Small intestine (tissue), 7 donors: ENCODE measurements around the gene OSBPL10. TPM values are rescaled to one million over a fixed set of nuclear protein-coding genes. Genes with fewer than 3 reads are reported as not detected.

ENCODE experiments used
- DNase-seq, 2 donors: peaks; one replicate each; pipeline versions ENCODE4 v3.0.0 to v3.0.0-alpha.2; 2013
- FAIRE-seq: peaks from 2 replicates; lab custom pipeline; 2012; peaks lifted over from hg19 to GRCh38; lab: Jason Lieb, UNC
- H3K27ac ChIP-seq, 3 donors: one replicate each; pipeline ENCODE4 v1.5.1; 2013; ENCODE audit warnings: low read length in 2 of 3, mild to moderate bottlenecking in 2 of 3, control low read depth in 1 of 3, inconsistent platforms in 1 of 3, low read depth in 1 of 3, moderate library complexity in 1 of 3
- H3K27me3 ChIP-seq, 3 donors: one replicate each; pipeline ENCODE4 v1.6.1; 2013; ENCODE audit warnings: low read length in 3 of 3, inconsistent platforms in 1 of 3; ENCODE audit not compliant: control insufficient read depth in 3 of 3, insufficient read depth in 3 of 3
- H3K36me3 ChIP-seq, 3 donors: one replicate each; pipeline ENCODE4 v1.6.1; 2013; ENCODE audit warnings: low read length in 3 of 3, inconsistent platforms in 1 of 3, low read depth in 1 of 3, mild to moderate bottlenecking in 1 of 3, moderate library complexity in 1 of 3; ENCODE audit not compliant: control insufficient read depth in 3 of 3, insufficient read depth in 2 of 3
- H3K4me1 ChIP-seq, 3 donors: one replicate each; pipeline ENCODE4 v1.6.1; 2013; ENCODE audit warnings: low read length in 2 of 3, inconsistent platforms in 1 of 3, low read depth in 1 of 3, mild to moderate bottlenecking in 1 of 3, moderate library complexity in 1 of 3; ENCODE audit not compliant: control insufficient read depth in 3 of 3, insufficient read depth in 2 of 3
- H3K4me3 ChIP-seq, 3 donors: one replicate each; pipeline ENCODE4 v1.5.1; 2013; ENCODE audit warnings: low read length in 3 of 3, control low read depth in 1 of 3, inconsistent platforms in 1 of 3, low read depth in 1 of 3, mild to moderate bottlenecking in 1 of 3, moderate library complexity in 1 of 3
- H3K9me3 ChIP-seq, 2 donors: one replicate each; pipeline ENCODE4 v1.6.1; 2013; ENCODE audit warnings: low read depth in 1 of 2, low read length in 1 of 2; ENCODE audit not compliant: control insufficient read depth in 2 of 2, insufficient read depth in 1 of 2
- WGBS, 3 donors: extraction: QIAGEN DNeasy Blood & Tissue Kit; methylation state at CpG; one replicate each; pipeline ENCODE4 v1.1.7; 2013; 5-methylcytosine and 5-hydroxymethylcytosine counted together
- polyA plus RNA-seq, 4 donors: library from polyadenylated mRNA; stranded (reverse) in 3 of 4; unstranded in 1 of 4; fragments of 200-250 nt in 3 of 4; fragments of 120-200 nt in 1 of 4; gene quantifications; one replicate each; pipeline versions ENCODE4 v1.2.1 to v1.2.3, GENCODE V29; 2013
- donor health status: healthy with polysubstance abuse.
- donor health status: control.
- donor health status: control.
- donor health status: Bipolar disorder and iron deficiency.
- donor health status: healthy.

Gene OSBPL10
- polyA plus RNA-seq, 4 donors = 1.4 to 8.6 (median 3.8) TPM

DNA sequence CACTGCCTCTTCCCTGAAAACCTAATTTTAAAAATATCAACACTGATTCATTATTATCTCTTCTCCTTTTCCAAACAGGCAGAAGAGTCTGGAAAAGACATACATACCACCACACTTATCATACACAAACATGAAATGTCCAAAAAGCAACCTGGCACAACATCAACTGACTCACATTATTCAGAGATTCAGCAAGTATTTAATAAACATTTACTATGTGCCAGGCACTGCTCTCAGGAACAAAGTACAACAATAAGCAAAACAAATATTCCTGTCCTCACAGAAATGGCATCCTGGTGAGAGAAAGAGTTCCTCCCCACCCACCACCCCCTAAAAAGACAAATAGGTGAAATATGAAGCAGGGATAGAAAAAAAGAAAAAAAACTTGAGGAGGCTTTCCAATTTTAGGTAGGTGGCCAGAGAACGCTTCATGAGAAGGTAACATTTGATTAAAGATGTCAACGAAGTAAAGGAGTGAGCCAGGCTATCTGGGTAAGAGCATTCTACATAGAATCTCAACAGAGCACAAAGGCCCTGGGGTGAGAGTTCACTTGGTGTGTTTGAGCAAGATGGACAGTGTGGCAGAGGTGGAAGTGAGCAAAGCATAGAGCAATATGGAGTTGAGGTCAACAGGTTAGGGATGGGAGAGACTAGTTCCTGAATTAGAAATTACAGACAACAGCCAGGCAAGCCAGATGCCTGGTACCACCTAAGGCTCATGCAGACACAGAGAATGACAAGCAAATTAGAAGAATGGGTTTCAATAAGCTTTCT lies 141.7 kb downstream of the OSBPL10 start:
- WGBS, 3 donors = 83 to 86% (median 85%) methylated on average over 2 of the region's 2 CpGs
- no peak for FAIRE-seq

DNA sequence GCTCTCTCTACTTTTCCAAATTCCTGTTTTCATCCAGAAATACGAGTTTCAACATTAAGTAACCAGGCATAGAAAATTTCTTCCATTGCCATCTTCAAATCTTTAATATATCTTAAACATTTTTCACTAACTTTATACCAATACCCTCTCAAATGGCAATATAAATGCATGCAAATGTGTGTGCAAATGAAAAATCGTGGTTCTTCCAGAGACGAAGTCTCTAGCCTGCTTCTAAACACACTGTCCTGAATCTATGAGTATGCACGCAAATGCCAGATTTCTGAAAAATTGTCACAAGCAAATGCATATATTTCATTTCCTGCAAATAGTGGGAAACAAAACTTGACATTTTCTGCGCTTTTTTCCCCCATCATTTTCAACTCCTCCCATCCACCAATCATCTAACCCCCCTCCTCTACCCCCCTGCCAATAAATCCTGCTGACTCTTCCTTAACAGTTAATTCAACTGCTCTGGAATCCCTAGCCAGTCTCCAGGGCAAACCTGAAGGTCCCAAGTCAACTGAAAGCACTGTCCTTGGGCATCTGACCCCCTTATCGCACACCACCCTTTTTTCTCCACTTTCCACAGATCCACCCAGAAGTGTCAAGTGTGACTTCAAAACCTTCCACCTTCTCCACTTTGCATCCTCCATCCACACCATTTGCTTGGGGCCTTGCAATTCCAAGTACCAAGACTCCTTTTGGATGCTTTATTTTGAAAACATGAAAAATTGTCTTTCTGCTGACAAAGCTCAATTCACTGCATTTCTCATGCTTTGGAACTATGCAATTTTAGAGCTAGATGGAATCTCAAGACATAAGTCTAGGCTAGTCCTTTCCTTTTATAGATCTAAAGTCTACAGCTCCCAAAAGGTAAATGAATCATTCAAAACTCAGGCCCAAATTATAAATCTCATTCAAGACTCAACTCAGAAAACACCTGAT lies 144.7 kb downstream of the OSBPL10 start:
- H3K9me3 ChIP-seq = no peaks in the 10 kb centered on the region
- H3K27me3 ChIP-seq = no peaks in the 10 kb centered on the region
- DNase-seq (no peak), FAIRE-seq (no peak)
- H3K27ac ChIP-seq = no peak overlapping the region
- 78 to 95% (median 85%) methylated on average over 6 of the region's 6 CpGs for WGBS, 3 donors
- no peaks in the 10 kb centered on the region for H3K4me1 ChIP-seq
- H3K4me3 ChIP-seq = no peak overlapping the region
- no peaks in the 10 kb centered on the region for H3K36me3 ChIP-seq

More for the DNA sequence above, 141.7 kb downstream of the OSBPL10 start:
- Histone ChIP-seq H3K4me3 (no peak overlapping the region), H3K36me3 (no peaks in the 10 kb centered on the region), H3K9me3 (no peaks in the 10 kb centered on the region), H3K27ac (no peak overlapping the region), H3K4me1 (no peaks in the 10 kb centered on the region), H3K27me3 (no peaks in the 10 kb centered on the region)
- no peak for DNase-seq

- no peak overlapping the region for H3K4me3 ChIP-seq
- WGBS, 3 donors = 58 to 81% (median 76%) methylated on average over 6 of the region's 6 CpGs
- no peaks in the 10 kb centered on the region for H3K4me1 ChIP-seq
- FAIRE-seq = no peak
- no peak for DNase-seq
- H3K36me3 ChIP-seq = peaks cover 0 to 3% (median 0%) of the 10 kb centered on the region in 3 donors
- no peaks in the 10 kb centered on the region for H3K9me3 ChIP-seq
- H3K27ac ChIP-seq = no peak overlapping the region
- H3K27me3 ChIP-seq = no peaks in the 10 kb centered on the region
These were observed 147.5 kb downstream of the OSBPL10 start for GRCh38 chr3:31833391-31834190.

- no peaks in the 10 kb centered on the region for H3K4me1 ChIP-seq
- FAIRE-seq (no peak), DNase-seq (no peak)
- H3K27me3 ChIP-seq = no peaks in the 10 kb centered on the region
- H3K36me3 ChIP-seq = peaks cover 0 to 5% (median 0%) of the 10 kb centered on the region in 3 donors
- no peak overlapping the region for H3K27ac ChIP-seq
- H3K4me3 ChIP-seq = no peak overlapping the region
- WGBS, 3 donors = 83 to 88% (median 86%) methylated on average over 5 of the region's 5 CpGs
- no peaks in the 10 kb centered on the region for H3K9me3 ChIP-seq
These were observed 148.5 kb downstream of the OSBPL10 start for GRCh38 chr3:31832551-31832950.

GRCh38 chr3:31831591-31831990 lies 149.5 kb downstream of the OSBPL10 start:
- Histone ChIP-seq H3K27ac (no peak overlapping the region), H3K4me3 (no peak overlapping the region), H3K27me3 (no peaks in the 10 kb centered on the region), H3K9me3 (no peaks in the 10 kb centered on the region), H3K4me1 (no peaks in the 10 kb centered on the region), H3K36me3 (peaks cover 0 to 5% (median 0%) of the 10 kb centered on the region in 3 donors)
- DNase-seq = no peak
- 72 to 80% (median 74%) methylated on average over 4 of the region's 4 CpGs for WGBS, 3 donors
- no peak for FAIRE-seq

DNA sequence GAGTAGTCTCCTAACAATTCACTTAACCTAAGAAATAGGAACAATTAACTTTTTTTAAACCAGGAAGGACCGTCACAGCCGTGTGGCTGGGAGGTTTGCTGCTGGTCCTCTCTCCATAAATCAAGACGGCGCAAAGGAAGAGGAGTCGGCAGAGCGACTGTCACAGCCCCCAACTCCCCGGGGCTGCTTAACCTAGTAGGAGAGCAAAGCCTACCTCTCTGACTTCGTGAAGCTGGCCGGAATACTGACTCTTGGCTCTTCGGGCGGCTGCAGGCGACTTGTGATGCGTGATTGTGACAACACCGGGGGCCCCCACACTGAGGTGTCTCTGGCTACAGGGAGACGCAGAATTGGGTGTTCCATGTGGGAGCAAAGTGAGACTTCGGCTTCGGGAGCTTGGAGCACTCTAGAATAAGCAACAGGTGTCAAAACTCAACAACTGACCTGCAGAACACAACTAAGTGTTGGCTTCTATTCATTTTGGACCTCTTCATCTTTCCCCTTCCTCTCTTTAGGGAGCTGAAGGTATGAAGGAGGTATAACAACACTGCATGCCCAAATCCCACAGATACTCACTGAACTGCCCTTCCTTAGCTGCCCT lies 151.1 kb downstream of the OSBPL10 start:
- H3K27me3 ChIP-seq = no peaks in the 10 kb centered on the region
- peaks cover 0 to 7% (median 0%) of the 10 kb centered on the region in 3 donors for H3K36me3 ChIP-seq
- no peak overlapping the region for H3K4me3 ChIP-seq
- H3K4me1 ChIP-seq = no peaks in the 10 kb centered on the region
- FAIRE-seq = no peak
- WGBS, 3 donors = 89 to 95% (median 91%) methylated on average over 17 of the region's 17 CpGs
- H3K27ac ChIP-seq = no peak overlapping the region
- no peak for DNase-seq
- H3K9me3 ChIP-seq = no peaks in the 10 kb centered on the region

GRCh38 chr3:31829010-31829409 lies 152.1 kb downstream of the OSBPL10 start:
- FAIRE-seq = no peak
- Histone ChIP-seq H3K27ac (no peak overlapping the region), H3K4me3 (no peak overlapping the region), H3K27me3 (no peaks in the 10 kb centered on the region), H3K9me3 (no peaks in the 10 kb centered on the region), H3K4me1 (no peaks in the 10 kb centered on the region), H3K36me3 (peaks cover 0 to 7% (median 0%) of the 10 kb centered on the region in 3 donors)
- DNase-seq = no peak
- 86 to 90% (median 89%) methylated on average over 6 of the region's 6 CpGs for WGBS, 3 donors
